ENCODE measurements around the gene HS6ST3.

Gene HS6ST3

GRCh38 chr13:96540670-96541069 is 450.8 kb downstream of the HS6ST3 start:
- DNase-seq (ENCODE audit: low spot score) = no peak

- no peak for DNase-seq (ENCODE audit: low spot score)
These were observed 453.1 kb downstream of the HS6ST3 start for GRCh38 chr13:96542986-96543385.

- no peak for DNase-seq (ENCODE audit: low spot score)
These were observed 455.1 kb downstream of the HS6ST3 start for GRCh38 chr13:96544957-96545356.

- DNase-seq (ENCODE audit: low spot score) = no peak
These were observed 456.6 kb downstream of the HS6ST3 start for GRCh38 chr13:96546463-96546862.

GRCh38 chr13:96551546-96551945 is 461.6 kb downstream of the HS6ST3 start:
- DNase-seq (ENCODE audit: low spot score) = no peak

- DNase-seq (ENCODE audit: low spot score) = no peak
These were observed 462.7 kb downstream of the HS6ST3 start for GRCh38 chr13:96552559-96552958.

- no peak for DNase-seq (ENCODE audit: low spot score)
These were observed 463.9 kb downstream of the HS6ST3 start for GRCh38 chr13:96553796-96554195.

GRCh38 chr13:96573563-96573962 is 483.7 kb downstream of the HS6ST3 start:
- DNase-seq (ENCODE audit: low spot score) = no peak

- DNase-seq (ENCODE audit: low spot score) = no peak
These were observed 485.8 kb downstream of the HS6ST3 start for GRCh38 chr13:96575423-96576320.

- no peak for DNase-seq (ENCODE audit: low spot score)
These were observed 491.8 kb downstream of the HS6ST3 start for GRCh38 chr13:96581741-96582140.

- DNase-seq (ENCODE audit: low spot score) = no peak
These were observed 525.3 kb downstream of the HS6ST3 start for GRCh38 chr13:96615252-96615651.

- no peak for DNase-seq (ENCODE audit: low spot score)
These were observed 527.6 kb downstream of the HS6ST3 start for GRCh38 chr13:96617528-96617927.

GRCh38 chr13:96621634-96622183 is 531.8 kb downstream of the HS6ST3 start:
- no peak for DNase-seq (ENCODE audit: low spot score)

GRCh38 chr13:96629331-96629730 is 539.4 kb downstream of the HS6ST3 start:
- DNase-seq (ENCODE audit: low spot score) = no peak

GRCh38 chr13:96632536-96633320 is 542.8 kb downstream of the HS6ST3 start:
- DNase-seq (ENCODE audit: low spot score) = no peak

GRCh38 chr13:96636001-96636709 is 546.2 kb downstream of the HS6ST3 start:
- DNase-seq (ENCODE audit: low spot score) = no peak

- DNase-seq (ENCODE audit: low spot score) = no peak
These were observed 547.1 kb downstream of the HS6ST3 start for GRCh38 chr13:96637039-96637438.

GRCh38 chr13:96646101-96646500 is 556.2 kb downstream of the HS6ST3 start:
- DNase-seq (ENCODE audit: low spot score) = no peak

GRCh38 chr13:96646515-96647211 is 556.8 kb downstream of the HS6ST3 start:
- DNase-seq (ENCODE audit: low spot score) = no peak

- no peak for DNase-seq (ENCODE audit: low spot score)
These were observed 560.5 kb downstream of the HS6ST3 start for GRCh38 chr13:96650301-96650886.

GRCh38 chr13:96651598-96651997 is 561.7 kb downstream of the HS6ST3 start:
- DNase-seq (ENCODE audit: low spot score) = no peak

Data from hematopoietic multipotent progenitor cell treated with erythropoietin and hydrocortisone succinate and interleukin-3 and kit ligand, for 15 days (in vitro differentiated cells).